GM19351 (cell line): ENCODE data around the gene HAVCR2.

Experiments
- ATAC-seq: cut with Tn5 transposase; IDR thresholded peaks from one replicate; pipeline ENCODE4 v1.9.1; 2021; ENCODE audit warnings: mild to moderate bottlenecking, moderate library complexity; ENCODE audit not compliant: unreplicated experiment

Gene HAVCR2

GRCh38 chr5:157108976-157109375 is at the start of gene HAVCR2:
TSS of gene HAVCR2 (minus strand) at chr5:157109044. CDS start at chr5:157108983, 61 bp downstream.
- ATAC-seq: peak; percentile 85

DNA sequence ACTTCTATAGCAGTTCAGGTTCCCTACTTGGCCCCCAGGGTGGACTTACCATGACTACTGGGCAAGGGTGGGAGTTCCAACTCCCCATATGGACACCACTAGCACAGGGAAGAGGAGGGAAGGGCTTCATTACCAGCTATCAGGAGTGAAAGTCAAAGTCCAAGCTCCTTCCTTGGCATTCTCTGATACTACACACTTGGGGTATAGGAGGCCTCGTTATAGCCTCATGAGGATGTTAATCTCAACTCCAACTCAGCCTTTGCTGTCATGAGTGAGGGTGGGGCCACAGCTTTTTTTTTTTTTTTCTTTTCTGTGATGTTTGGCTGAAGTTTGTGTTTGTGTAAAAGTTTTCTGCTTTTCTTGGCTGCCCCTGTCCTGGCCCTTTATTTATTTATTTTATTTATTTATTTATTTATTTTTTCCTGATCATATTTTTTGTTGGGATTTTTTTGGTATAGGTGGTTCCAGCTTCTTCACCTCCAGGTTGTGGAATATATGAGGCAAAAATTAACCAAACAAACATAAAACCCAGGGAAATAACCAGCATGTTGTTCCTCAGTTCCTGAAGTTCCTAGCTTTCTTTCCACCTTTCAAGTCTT is 48.5 kb upstream of the HAVCR2 start:
- no peak for ATAC-seq

DNA sequence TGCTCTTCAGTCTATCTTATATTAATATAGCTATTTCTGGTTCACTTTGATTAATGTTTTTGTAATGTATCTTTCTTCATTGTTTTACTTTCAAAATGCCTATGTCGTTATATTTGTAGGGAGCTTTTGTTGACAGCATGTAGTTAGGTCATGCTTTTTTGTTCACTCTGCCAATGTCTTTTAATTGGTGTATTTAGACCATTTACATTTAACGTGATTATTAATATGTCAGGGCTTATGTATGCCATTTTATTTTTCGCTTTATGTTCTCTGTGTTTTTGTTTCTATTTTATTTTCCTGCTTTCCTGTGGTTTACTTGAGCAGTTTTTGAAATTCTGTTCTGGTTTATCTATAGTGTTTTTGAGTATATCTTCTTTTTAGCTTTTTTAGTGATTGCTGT is 46.5 kb upstream of the HAVCR2 start:
- no peak for ATAC-seq

- no peak for ATAC-seq
Measured at GRCh38 chr5:157150995-157151394, 42.2 kb upstream of the HAVCR2 start.

- ATAC-seq: peak; percentile 83
Measured at GRCh38 chr5:157148734-157149615, 40.1 kb upstream of the HAVCR2 start.

DNA sequence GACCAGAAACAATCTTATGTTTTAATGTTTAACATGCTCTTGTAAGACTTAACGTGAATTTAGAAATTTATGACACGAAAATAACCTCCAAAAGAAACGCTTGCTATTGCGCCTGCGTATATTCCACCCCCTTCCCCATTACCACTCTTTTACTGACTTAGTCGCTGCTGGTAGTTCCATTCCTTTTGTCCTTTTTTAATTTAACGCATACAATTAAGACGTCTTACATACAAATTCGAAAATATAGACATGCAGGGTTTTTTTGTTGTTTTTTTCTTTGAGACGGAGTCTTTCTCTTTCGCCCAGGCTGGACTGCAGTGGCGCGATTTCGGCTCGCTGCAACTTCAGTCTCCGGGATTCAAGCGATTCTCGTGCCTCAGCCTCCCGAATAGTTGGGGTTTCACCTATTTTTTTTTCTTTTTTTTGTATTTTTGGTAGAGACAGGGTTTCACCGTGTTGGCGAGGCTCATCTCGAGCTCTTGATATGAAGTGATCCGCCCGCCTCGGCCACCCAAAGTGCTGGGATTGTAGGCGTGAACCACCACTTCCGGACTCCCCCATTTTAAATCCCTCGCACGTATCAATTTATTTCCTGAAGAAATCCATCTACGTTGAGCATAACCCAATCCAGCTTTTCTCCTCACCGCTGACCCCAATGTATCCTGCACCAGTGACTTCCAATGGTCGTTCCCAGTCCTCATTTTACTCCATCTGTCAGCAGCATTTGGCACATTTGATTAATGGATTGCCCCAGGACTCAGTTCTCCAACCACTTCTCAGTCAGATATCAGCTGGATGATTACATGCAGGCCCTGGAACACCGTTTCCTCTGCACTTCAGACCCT is 34.5 kb upstream of the HAVCR2 start:
- peak; percentile 33 for ATAC-seq

DNA sequence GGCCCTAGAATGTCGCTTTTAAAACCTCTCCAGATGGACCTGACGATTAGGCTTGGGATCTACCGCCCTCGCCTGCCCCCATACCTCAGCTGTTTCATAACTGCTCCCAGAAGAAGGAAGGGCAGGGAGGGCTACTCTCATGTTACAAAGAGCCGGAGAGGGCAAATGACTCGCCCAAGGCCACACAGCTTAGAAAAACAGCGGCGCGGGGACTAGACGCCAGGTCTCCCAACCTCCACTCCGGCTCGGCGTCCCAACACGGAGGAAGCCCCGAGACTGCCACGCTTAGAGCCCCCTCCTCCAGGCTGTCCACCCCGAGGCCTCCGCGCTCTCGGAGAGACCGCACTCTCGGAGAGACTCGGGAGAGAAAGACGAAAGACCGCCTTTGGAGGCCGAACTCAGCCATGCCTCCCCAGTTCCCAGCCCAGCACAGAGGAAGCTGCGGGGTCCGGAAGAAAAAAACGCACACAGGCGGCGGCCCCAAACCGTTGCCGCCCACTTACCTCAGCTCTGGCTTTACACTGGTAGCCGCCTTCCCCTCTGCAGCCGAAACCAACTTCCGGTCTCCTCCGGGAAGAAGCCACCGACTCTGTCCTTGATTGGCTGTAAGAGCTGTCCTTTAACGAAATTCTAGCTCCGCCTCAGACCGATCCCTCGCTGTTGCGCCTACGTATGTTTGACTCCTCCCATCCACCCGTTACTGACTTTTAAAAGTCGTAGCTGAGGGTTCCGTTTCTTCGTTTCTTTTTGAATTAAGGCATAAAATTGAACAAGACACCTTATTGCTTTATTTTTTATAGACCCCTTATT is 33.7 kb upstream of the HAVCR2 start, which contains the start of gene MED7:
TSS of gene MED7 (minus strand) at position 549 of the 810 bp plus-strand sequence. CDS start 3,434 bp downstream, outside the sequence.
- ATAC-seq: peak; percentile 99

DNA sequence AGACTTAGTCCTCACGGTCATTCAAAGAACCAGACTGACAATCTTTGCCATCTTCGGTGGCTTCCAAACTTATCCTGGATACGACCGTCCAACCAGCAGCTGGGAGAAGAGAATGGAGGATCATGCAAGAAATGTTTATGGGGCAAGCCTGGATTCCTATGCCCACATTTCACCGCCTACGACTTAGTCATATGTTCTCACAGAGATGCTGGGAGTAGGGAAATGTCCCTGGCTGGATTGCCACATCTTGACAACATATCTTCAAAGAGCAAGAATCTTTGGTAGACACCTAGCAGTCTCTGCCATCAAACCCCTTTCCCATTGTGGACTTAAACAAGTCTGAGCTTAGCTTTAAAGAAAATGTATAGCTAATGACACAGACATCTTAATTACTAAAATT is 28.8 kb upstream of the HAVCR2 start:
- no peak for ATAC-seq

DNA sequence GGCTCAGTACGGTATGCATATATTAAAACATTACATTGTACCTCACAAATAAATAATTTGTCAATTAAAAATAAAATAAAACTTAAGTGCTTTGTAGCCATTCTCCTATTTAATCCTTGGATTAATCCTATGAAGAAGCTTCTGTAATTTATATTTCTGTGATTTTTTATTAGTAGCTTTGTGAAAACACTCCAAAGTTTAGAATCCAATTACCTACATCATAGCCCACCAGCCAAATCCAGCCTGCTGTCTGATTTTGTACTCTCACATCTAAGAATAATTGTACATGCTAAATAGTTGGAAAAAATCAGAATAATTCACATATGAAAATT is 23.4 kb upstream of the HAVCR2 start:
- ATAC-seq: no peak

DNA sequence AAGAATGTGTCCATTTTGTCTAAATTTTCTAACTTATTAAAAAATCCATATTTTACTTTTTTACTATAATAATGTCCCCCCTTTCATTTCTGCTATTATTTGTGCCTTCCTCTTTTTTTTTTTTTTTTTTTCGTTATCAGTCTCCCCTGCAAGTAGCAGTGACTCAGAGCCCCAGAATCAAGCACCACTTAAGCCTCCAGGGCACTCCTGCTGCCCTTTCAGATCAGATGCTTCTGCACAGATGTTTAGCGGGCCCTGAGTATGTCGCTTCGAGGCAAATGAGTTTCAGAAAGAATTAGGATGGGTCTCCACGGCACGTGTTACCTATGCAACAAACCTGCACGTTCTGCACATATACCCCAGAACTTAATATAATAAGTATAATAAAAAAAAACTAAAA is 22.1 kb upstream of the HAVCR2 start:
- peak; percentile 49 for ATAC-seq

DNA sequence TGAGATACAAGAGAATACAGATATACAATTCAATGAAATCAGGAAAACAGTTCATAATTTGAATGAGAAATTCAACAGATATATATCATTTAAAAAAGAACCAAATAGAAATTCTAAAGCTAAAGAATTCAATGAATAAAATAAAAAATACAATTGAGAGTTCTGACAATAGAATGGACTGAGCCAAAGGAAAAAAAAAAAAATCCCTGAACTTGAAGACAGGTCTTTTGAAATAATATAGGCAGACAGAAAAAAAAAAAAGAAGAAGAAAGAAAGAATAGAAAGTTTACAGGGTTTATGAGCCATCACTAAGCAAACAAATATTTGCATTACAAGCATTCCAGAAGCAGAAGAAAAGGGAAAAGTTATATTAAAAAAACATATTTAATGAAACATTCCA is 12.9 kb upstream of the HAVCR2 start:
- no peak for ATAC-seq

GRCh38 chr5:157120102-157120501 is 11.3 kb upstream of the HAVCR2 start:
- no peak for ATAC-seq

GRCh38 chr5:157116483-157116954 is 7.7 kb upstream of the HAVCR2 start:
- peak; percentile 84 for ATAC-seq

DNA sequence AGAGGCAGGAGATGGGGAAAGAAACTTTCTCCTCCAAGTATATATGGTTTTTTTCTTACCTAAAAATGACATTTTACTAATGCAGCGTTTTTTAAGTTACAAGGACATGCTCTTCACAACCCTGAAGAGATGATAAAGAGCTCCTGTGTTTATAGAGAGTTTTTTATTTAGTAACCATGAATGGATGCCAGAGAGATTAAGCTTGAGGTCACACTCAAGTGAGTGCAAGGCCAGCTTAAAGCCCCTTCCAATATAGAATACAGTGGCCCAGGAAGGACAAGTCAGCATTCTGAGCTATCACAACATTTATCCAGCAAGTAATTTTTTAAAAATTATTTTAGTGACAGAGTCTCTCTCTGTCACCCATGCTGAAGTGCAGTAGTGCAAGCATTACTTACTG is 6.7 kb upstream of the HAVCR2 start:
- no peak for ATAC-seq

GRCh38 chr5:157115012-157115411 is 6.2 kb upstream of the HAVCR2 start:
- ATAC-seq: no peak

- no peak for ATAC-seq
Measured at GRCh38 chr5:157113002-157113401, 4.2 kb upstream of the HAVCR2 start.

DNA sequence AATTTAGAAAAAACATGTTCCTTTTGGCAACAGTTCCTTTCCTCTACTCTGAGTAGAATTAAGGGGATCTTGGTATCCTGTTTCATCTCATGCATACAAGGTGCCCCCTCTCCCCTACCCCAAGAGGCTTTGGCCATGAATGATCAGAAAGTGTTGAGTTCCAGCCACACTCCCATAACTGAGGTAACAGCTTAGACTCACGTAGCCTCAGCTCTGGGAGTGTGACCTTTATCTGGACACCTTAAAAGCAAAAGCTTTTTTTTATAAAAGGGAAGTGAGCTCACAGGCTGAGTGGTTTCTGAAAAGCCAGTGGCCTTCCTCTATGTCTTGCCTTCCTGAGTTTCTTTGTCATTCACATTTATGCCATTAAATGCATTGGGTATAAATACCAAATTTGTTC is 900 bp upstream of the HAVCR2 start:
- ATAC-seq: peak; percentile 74

DNA sequence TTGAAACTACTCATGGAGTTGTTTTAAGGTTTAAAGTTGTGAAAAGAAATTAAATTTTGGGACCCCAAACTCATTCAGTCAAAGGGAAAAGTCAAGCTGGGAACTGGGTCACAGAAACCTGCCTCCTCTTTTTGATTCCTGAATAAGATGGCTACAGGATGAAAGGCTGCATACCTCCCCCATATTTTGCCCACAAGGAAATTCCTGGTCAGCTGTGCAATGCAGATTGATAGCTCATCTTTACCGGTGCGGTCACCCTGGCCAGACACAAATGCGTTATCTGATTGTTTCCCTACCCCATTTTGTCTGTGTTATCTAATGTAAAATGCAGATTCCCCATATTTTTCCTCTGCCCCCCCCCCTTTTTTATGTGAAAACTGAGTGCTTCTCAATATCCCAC is 1.3 kb downstream of the HAVCR2 start:
- ATAC-seq: no peak

DNA sequence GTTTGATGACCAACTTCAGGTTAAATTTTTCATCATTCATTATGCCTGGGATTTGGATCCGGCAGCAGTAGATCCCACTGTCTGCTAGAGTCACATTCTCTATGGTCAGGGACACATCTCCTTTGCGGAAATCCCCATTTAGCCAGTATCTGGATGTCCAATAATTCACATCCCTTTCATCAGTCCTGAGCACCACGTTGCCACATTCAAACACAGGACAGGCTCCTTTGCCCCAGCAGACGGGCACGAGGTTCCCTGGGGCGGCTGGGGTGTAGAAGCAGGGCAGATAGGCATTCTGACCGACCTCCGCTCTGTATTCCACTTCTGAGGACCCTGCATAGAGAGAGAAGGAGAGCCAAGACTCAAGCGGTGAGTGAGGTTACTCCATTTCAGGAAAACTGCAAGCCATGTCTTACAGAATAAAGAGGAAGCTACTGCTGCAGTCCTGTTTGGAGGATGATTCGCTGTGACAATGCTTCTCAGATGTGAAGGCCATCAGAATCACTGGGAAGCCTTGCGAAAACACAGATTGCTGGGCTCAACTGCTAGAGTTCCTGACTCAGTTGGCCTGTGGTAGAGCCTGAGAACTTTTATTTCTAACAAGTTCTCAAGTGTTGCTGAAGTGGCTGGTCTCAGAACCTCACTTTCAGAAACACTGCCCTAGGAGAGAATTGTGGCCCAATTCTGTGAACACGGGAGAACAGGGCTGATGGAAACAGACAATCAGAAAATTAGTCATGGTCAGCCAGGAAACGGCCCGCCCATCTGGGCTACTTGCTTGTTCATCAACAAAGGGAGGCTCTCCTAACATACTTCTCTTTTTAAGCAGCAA is 2.0 kb downstream of the HAVCR2 start:
- no peak for ATAC-seq
